ENCODE results near the gene ANKRD34B.

The ANKRD34B gene

GRCh38 chr5:80569086-80569960 is 757 bp downstream of the ANKRD34B start:
- DNase-seq (ENCODE audit: low spot score) = no peak

GRCh38 chr5:80568251-80568650 is 1.8 kb downstream of the ANKRD34B start:
- DNase-seq (ENCODE audit: low spot score) = no peak

GRCh38 chr5:80566711-80567259 is 3.3 kb downstream of the ANKRD34B start:
- DNase-seq (ENCODE audit: low spot score) = no peak

- DNase-seq (ENCODE audit: low spot score) = no peak
These were observed 4.8 kb downstream of the ANKRD34B start for GRCh38 chr5:80565330-80565729.

GRCh38 chr5:80559244-80559643 is 10.8 kb downstream of the ANKRD34B start:
- no peak for DNase-seq (ENCODE audit: low spot score)

GRCh38 chr5:80555099-80555498 is 15.0 kb downstream of the ANKRD34B start:
- no peak for DNase-seq (ENCODE audit: low spot score)

GRCh38 chr5:80554646-80555045 is 15.4 kb downstream of the ANKRD34B start:
- DNase-seq (ENCODE audit: low spot score) = no peak

GRCh38 chr5:80541392-80541791 is 28.7 kb downstream of the ANKRD34B start:
- DNase-seq (ENCODE audit: low spot score) = no peak

GRCh38 chr5:80540691-80541090 is 29.4 kb downstream of the ANKRD34B start:
- no peak for DNase-seq (ENCODE audit: low spot score)

- DNase-seq (ENCODE audit: low spot score) = no peak
These were observed 53.3 kb downstream of the ANKRD34B start for GRCh38 chr5:80516826-80517225.

GRCh38 chr5:80509362-80509761 is 60.7 kb downstream of the ANKRD34B start:
- no peak for DNase-seq (ENCODE audit: low spot score)

- DNase-seq (ENCODE audit: low spot score) = no peak
These were observed 61.2 kb downstream of the ANKRD34B start for GRCh38 chr5:80508844-80509243.

GRCh38 chr5:80507663-80508062 is 62.4 kb downstream of the ANKRD34B start:
- DNase-seq (ENCODE audit: low spot score) = no peak
